NCI-H748 treated with DMSO at 0.1 percent for 48 hours (cell line): ENCODE measurements around the gene AGBL3.
"Not testable (repeated sequence)": the region's sequence is repeated elsewhere in the genome, so short reads cannot be mapped to it uniquely, and the experiment has no call there.

ENCODE experiments used
- DNase-seq: peaks from one replicate; lab custom pipeline; 2025; lab: John Stamatoyannopoulos, UW

Gene AGBL3

GRCh38 chr7:135076882-135077281, 90.6 kb downstream of the AGBL3 start:
- no peak for DNase-seq

- no peak for DNase-seq
Measured at GRCh38 chr7:135077642-135078041, 91.3 kb downstream of the AGBL3 start.

- DNase-seq, result no peak
Measured at GRCh38 chr7:135078051-135078450, 91.7 kb downstream of the AGBL3 start.

GRCh38 chr7:135079068-135079467, 92.8 kb downstream of the AGBL3 start:
- DNase-seq, result no peak

GRCh38 chr7:135083005-135083404, 96.7 kb downstream of the AGBL3 start:
- no peak for DNase-seq

GRCh38 chr7:135088566-135088965, 102.3 kb downstream of the AGBL3 start:
- no peak for DNase-seq

GRCh38 chr7:135091717-135092116, 105.4 kb downstream of the AGBL3 start:
- DNase-seq, result no peak

- DNase-seq, result no peak
Measured at GRCh38 chr7:135094472-135095237, 108.3 kb downstream of the AGBL3 start.

GRCh38 chr7:135095450-135095849, 109.1 kb downstream of the AGBL3 start:
- DNase-seq, result no peak

GRCh38 chr7:135098391-135098790, 112.1 kb downstream of the AGBL3 start:
- no peak for DNase-seq

- no peak for DNase-seq
Measured at GRCh38 chr7:135100856-135101255, 114.5 kb downstream of the AGBL3 start.

GRCh38 chr7:135102372-135102771, 116.1 kb downstream of the AGBL3 start:
- no peak for DNase-seq

GRCh38 chr7:135109562-135109961, 123.3 kb downstream of the AGBL3 start:
- DNase-seq, result no peak

- no peak for DNase-seq
Measured at GRCh38 chr7:135109976-135110375, 123.7 kb downstream of the AGBL3 start.

GRCh38 chr7:135111379-135111778, 125.1 kb downstream of the AGBL3 start:
- DNase-seq, result no peak

GRCh38 chr7:135114622-135115021, 128.3 kb downstream of the AGBL3 start:
- no peak for DNase-seq

GRCh38 chr7:135117096-135117495, 130.8 kb downstream of the AGBL3 start:
- DNase-seq, result no peak

GRCh38 chr7:135121868-135122267, 135.6 kb downstream of the AGBL3 start:
- DNase-seq, result no peak

GRCh38 chr7:135124631-135125030, 138.3 kb downstream of the AGBL3 start:
- not testable (repeated sequence) for DNase-seq

GRCh38 chr7:135128931-135129330, 142.6 kb downstream of the AGBL3 start:
- DNase-seq, result no peak

- DNase-seq, result no peak
Measured at GRCh38 chr7:135129579-135129978, 143.3 kb downstream of the AGBL3 start.

- no peak for DNase-seq
Measured at GRCh38 chr7:135143885-135144668, 157.8 kb downstream of the AGBL3 start.

- DNase-seq, result no peak
Measured at GRCh38 chr7:135147341-135147898, 161.1 kb downstream of the AGBL3 start.
